CD4-positive, alpha-beta T cell treated with Interleukin-21 for 1 hour (primary cell): ENCODE results near the gene NRG2.

ENCODE experiments used
- DNase-seq: peaks from one replicate; pipeline ENCODE4 v3.0.0-alpha.2; 2020

Gene NRG2

GRCh38 chr5:139807647-139808030 is 235.5 kb downstream of the NRG2 start:
- DNase-seq: no peak

- DNase-seq: no peak
These were observed 236.1 kb downstream of the NRG2 start for GRCh38 chr5:139806726-139807646.

GRCh38 chr5:139806111-139806510 is 237.0 kb downstream of the NRG2 start:
- no peak for DNase-seq

GRCh38 chr5:139805545-139805944 is 237.6 kb downstream of the NRG2 start:
- DNase-seq: no peak

GRCh38 chr5:139804800-139805397 is 238.2 kb downstream of the NRG2 start:
- no peak for DNase-seq

- no peak for DNase-seq
These were observed 239.1 kb downstream of the NRG2 start for GRCh38 chr5:139803978-139804377.

GRCh38 chr5:139799359-139799758 is 243.7 kb downstream of the NRG2 start:
- DNase-seq: no peak

GRCh38 chr5:139798883-139799282 is 244.2 kb downstream of the NRG2 start:
- DNase-seq: no peak

GRCh38 chr5:139797856-139798510 is 245.1 kb downstream of the NRG2 start:
- no peak for DNase-seq

- no peak for DNase-seq
These were observed 245.8 kb downstream of the NRG2 start for GRCh38 chr5:139797335-139797734.
